Esophagus muscularis mucosa (tissue), 4 donors: ENCODE data around the gene SLC25A26.

ENCODE experiments used
- EP300 ChIP-seq: sonication (generic); formaldehyde crosslinking; IDR thresholded peaks from one replicate; pipeline ENCODE4 v1.6.1; 2017; ENCODE audit warnings: antibody characterized with exemption
- POLR2A ChIP-seq: fragments of 450-650 bp; IDR thresholded peaks from one replicate; pipeline ENCODE4 v1.6.1; 2017; ENCODE audit warnings: antibody characterized with exemption, moderate library complexity, mild to moderate bottlenecking, low read depth
- POLR2AphosphoS5 ChIP-seq, 2 donors: sonication (generic); formaldehyde crosslinking; IDR thresholded peaks; one replicate each; pipeline ENCODE4 v1.6.1; 2017; ENCODE audit warnings: antibody characterized with exemption in 2 of 2
- TF ChIP-seq, protein P1 (sequence below), 3 experiments: fragments of 200-600 bp in 2 of 3; fragments of 450-650 bp in 1 of 3; sonication (generic) in 2 of 3; IDR thresholded peaks; one replicate each; pipeline ENCODE4 v1.5.1; 2017 to 2019; ENCODE audit warnings: antibody characterized with exemption in 3 of 3, mild to moderate bottlenecking in 2 of 3, moderate library complexity in 1 of 3

DNA sequence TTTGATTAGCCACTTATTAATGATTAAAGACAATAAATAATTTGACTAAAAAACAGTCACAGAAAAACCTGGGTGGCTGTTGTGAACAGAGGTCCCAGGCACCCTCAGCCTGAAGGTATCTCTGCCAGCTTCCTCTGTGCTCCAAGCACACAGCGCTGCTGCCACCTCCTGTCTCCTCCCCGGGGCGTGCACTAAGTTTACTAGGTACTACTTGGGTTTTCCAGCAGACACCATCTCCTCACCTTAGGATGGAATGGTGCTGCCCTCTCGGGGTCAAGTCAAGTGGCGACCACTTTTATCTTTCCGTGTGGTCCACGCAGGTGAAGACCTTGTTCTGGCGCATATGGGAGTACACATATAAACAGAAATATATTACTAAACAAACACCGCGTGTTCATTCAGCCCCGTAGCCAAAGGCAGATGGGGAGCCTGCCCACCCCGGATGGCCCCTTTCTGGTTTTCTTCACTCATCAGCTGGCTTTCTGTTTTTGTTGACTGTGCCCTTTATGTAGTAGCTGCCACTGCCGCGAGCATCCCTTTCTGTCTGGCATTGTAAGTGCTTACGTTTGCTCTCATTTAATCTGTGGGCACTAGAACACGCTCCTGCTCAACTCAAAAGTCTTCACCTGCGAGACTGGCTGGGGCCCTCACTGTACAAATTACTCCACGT lies 152.0 kb downstream of the SLC25A26 start:
- TF ChIP-seq POLR2A (no peak), POLR2AphosphoS5 (IDR thresholded peaks at IDR 0.05) (no peak), EP300 (no peak)
- TF ChIP-seq, protein P1, sequence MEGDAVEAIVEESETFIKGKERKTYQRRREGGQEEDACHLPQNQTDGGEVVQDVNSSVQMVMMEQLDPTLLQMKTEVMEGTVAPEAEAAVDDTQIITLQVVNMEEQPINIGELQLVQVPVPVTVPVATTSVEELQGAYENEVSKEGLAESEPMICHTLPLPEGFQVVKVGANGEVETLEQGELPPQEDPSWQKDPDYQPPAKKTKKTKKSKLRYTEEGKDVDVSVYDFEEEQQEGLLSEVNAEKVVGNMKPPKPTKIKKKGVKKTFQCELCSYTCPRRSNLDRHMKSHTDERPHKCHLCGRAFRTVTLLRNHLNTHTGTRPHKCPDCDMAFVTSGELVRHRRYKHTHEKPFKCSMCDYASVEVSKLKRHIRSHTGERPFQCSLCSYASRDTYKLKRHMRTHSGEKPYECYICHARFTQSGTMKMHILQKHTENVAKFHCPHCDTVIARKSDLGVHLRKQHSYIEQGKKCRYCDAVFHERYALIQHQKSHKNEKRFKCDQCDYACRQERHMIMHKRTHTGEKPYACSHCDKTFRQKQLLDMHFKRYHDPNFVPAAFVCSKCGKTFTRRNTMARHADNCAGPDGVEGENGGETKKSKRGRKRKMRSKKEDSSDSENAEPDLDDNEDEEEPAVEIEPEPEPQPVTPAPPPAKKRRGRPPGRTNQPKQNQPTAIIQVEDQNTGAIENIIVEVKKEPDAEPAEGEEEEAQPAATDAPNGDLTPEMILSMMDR (IDR thresholded peaks at IDR 0.05) = peak in 2 of 3 experiments; percentile 8 to 11
